ENCODE results near the gene NUDT16L1. TPM values are rescaled to one million over a fixed set of nuclear protein-coding genes. Genes with fewer than 3 reads are reported as not detected.

Gene NUDT16L1
- total RNA-seq, 1 experiment from 2014 or later, result 49.9 TPM

- POLR2A ChIA-PET (ENCODE audit: unreplicated experiment), result no interaction called here
- Histone ChIP-seq H4K20me1 (ENCODE audit: low read length) (no peaks in the 10 kb centered on the region), H3K4me3 (ENCODE audit: low read length) (no peak overlapping the region), H3K27me3 (ENCODE audit: low read length) (no peaks in the 10 kb centered on the region), H3F3A (ENCODE audit: low read length, unreplicated experiment) (no peaks in the 10 kb centered on the region), H3K27ac (ENCODE audit: low read length) (no peak overlapping the region), H3K9me3 (ENCODE audit: low read length) (no peaks in the 10 kb centered on the region), H3K4me1 (ENCODE audit: insufficient read depth, low read length) (peaks cover 20% of the 10 kb centered on the region), H2AFZ (ENCODE audit: low read length) (no peak overlapping the region), H3K79me2 (ENCODE audit: low read length) (no peaks in the 10 kb centered on the region), H3K9ac (ENCODE audit: low read length) (no peak overlapping the region), H3K36me3 (ENCODE audit: low read depth, low read length) (no peaks in the 10 kb centered on the region; the same call in 1 of the 2 replicates), H3K9me2 (replicated peaks; ENCODE audit: low read length) (no peaks in the 10 kb centered on the region), H3K4me2 (ENCODE audit: low read length) (no peak overlapping the region)
- ATAC-seq, result no peak
- BruUV-seq (replicated peaks), result no TSS peak
- no peak for DNase-seq
- no peak for TF ChIP-seq EZH2 (IDR thresholded peaks at IDR 0.05; ENCODE audit: low read length, unreplicated experiment)
- intact Hi-C loops (cut with micrococcal nuclease), result no loop called here
- CTCF ChIA-PET, result no interaction called here
Observed at GRCh38 chr16:4677390-4677789, 16.0 kb upstream of the NUDT16L1 start.

GRCh38 chr16:4677994-4678393 lies 15.4 kb upstream of the NUDT16L1 start:
- H4K20me1 ChIP-seq (ENCODE audit: low read length), result no peaks in the 10 kb centered on the region
- no peak overlapping the region for H2AFZ ChIP-seq (ENCODE audit: low read length)
- CTCF ChIA-PET, result no interaction called here
- H3K27ac ChIP-seq (ENCODE audit: low read length), result no peak overlapping the region
- ATAC-seq, result no peak
- peaks cover 20% of the 10 kb centered on the region for H3K4me1 ChIP-seq (ENCODE audit: insufficient read depth, low read length)
- H3K27me3 ChIP-seq (ENCODE audit: low read length), result no peaks in the 10 kb centered on the region
- H3K9me3 ChIP-seq (ENCODE audit: low read length), result no peaks in the 10 kb centered on the region
- no peak overlapping the region for H3K4me2 ChIP-seq (ENCODE audit: low read length)
- no peak overlapping the region for H3K4me3 ChIP-seq (ENCODE audit: low read length)
- no peaks in the 10 kb centered on the region for H3K79me2 ChIP-seq (ENCODE audit: low read length)
- no TSS peak for BruUV-seq (replicated peaks)
- TF ChIP-seq EZH2phosphoT487 (IDR thresholded peaks at IDR 0.05; ENCODE audit: borderline replicate concordance, low read length) (no peak), EZH2 (IDR thresholded peaks at IDR 0.05; ENCODE audit: low read length, unreplicated experiment) (no peak), CTCF (conservative IDR thresholded peaks at IDR 0.05; ENCODE audit: low read depth, low read length) (no peak)
- H3K9me2 ChIP-seq (replicated peaks; ENCODE audit: low read length), result no peaks in the 10 kb centered on the region
- intact Hi-C loops (cut with micrococcal nuclease), result no loop called here
- POLR2A ChIA-PET (ENCODE audit: unreplicated experiment), result no interaction called here
- DNase-seq, result no peak
- H3K36me3 ChIP-seq (ENCODE audit: low read depth, low read length), result no peaks in the 10 kb centered on the region; the same call in 1 of the 2 replicates
- H3K9ac ChIP-seq (ENCODE audit: low read length), result no peak overlapping the region
- no peaks in the 10 kb centered on the region for H3F3A ChIP-seq (ENCODE audit: low read length, unreplicated experiment)

GRCh38 chr16:4678596-4678995 lies 14.8 kb upstream of the NUDT16L1 start:
- ATAC-seq (no peak), DNase-seq (no peak)
- Histone ChIP-seq H3K4me3 (ENCODE audit: low read length) (no peak overlapping the region), H3K4me2 (ENCODE audit: low read length) (no peak overlapping the region), H3K27ac (ENCODE audit: low read length) (no peak overlapping the region), H3K9ac (ENCODE audit: low read length) (no peak overlapping the region), H4K20me1 (ENCODE audit: low read length) (no peaks in the 10 kb centered on the region), H3K27me3 (ENCODE audit: low read length) (no peaks in the 10 kb centered on the region), H3K9me2 (replicated peaks; ENCODE audit: low read length) (no peaks in the 10 kb centered on the region), H2AFZ (ENCODE audit: low read length) (no peak overlapping the region), H3F3A (ENCODE audit: low read length, unreplicated experiment) (no peaks in the 10 kb centered on the region), H3K79me2 (ENCODE audit: low read length) (no peaks in the 10 kb centered on the region), H3K9me3 (ENCODE audit: low read length) (no peaks in the 10 kb centered on the region), H3K4me1 (ENCODE audit: insufficient read depth, low read length) (peaks cover 20% of the 10 kb centered on the region), H3K36me3 (ENCODE audit: low read depth, low read length) (no peaks in the 10 kb centered on the region)
- intact Hi-C loops (cut with micrococcal nuclease), result no loop called here
- CTCF ChIA-PET, result no interaction called here
- TF ChIP-seq CTCF (conservative IDR thresholded peaks at IDR 0.05; ENCODE audit: low read depth, low read length) (no peak), EZH2 (IDR thresholded peaks at IDR 0.05; ENCODE audit: low read length, unreplicated experiment) (no peak), EZH2phosphoT487 (IDR thresholded peaks at IDR 0.05; ENCODE audit: borderline replicate concordance, low read length) (no peak)
- BruUV-seq (replicated peaks), result no TSS peak
- POLR2A ChIA-PET (ENCODE audit: unreplicated experiment), result no interaction called here

All from PC-3 (cell line).